ENCODE data around the gene CLDN16. TPM values are rescaled to one million over a fixed set of nuclear protein-coding genes. Genes with fewer than 3 reads are reported as not detected.

Gene CLDN16
- total RNA-seq (2014; rRNA removed; shearing (Covaris generic)) = not detected in 2 replicates

- in situ Hi-C loops (cut with HindIII; ENCODE audit: low sequenced_read_pairs) = no loop called here
- no peak for DNase-seq (ENCODE audit: low spot score)
Measured at GRCh38 chr3:190387578-190388213, at the start of gene CLDN16. Gene CLDN16 (plus strand): TSS chr3:190388163. CDS start chr3:190388330, 167 bp downstream.

- in situ Hi-C loops (cut with HindIII; ENCODE audit: low sequenced_read_pairs) = no loop called here
- DNase-seq (ENCODE audit: low spot score) = no peak
Measured at GRCh38 chr3:190338717-190339116, 49.2 kb upstream of the CLDN16 start.

GRCh38 chr3:190339130-190339529, 48.8 kb upstream of the CLDN16 start:
- in situ Hi-C loops (cut with HindIII; ENCODE audit: low sequenced_read_pairs) = no loop called here
- no peak for DNase-seq (ENCODE audit: low spot score)

DNA sequence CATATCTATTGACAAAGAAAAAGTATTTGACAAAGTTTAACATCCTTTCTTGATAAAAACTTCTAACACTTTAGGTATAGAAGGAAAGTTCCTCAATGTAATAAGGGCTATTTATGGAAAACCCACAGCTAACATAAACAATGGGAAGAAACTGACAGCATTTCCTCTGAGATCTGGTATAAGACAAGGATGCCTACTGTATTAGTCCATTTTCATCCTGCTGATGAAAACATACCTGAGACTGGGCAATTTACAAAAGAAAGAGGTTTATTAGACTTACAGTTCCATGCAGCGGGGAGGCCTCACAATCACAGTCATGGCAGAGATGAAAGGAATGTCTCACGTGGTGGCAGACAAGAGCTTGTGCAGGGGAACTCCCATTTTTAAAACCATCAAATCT, 47.9 kb upstream of the CLDN16 start:
- DNase-seq (ENCODE audit: low spot score) = no peak
- in situ Hi-C loops (cut with HindIII; ENCODE audit: low sequenced_read_pairs) = no loop called here

DNA sequence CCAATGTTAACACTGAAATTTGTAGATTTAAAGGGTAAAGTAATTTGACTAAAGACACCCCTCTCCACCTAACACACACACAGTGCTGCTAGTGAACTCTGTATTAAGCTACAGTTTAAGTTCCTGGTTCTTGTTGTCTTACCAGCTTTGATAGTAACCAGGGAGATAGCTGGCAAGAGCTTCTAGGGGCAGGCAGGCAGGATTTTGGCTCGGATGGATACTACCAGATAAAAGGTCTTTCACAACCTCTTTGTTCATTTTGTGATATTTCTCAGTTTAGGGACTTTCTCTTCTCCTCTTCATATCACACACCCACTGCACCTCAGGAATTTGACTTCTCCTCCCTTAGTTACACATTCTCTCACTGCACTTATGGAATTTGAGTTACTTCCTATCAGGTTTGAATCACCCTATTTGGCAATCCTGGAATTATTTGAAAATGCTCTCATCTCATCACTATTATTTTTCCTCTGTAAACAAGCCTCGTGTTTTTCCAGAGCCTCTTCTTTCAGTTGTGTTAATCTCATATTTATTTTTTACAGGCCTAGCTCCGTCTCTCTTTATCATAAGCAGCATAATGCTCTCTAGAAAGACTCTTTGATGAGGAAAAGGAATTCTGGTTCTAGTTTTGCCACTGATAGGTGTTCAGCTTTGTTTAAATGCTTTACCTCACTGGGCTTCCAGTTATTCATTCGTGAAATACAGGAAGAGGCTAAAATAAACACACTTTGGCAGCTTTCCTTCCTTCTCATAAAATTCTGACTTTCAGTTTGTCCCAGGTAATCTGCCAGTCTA, 42.7 kb upstream of the CLDN16 start:
- no peak for DNase-seq (ENCODE audit: low spot score)

GRCh38 chr3:190345878-190346277, 42.1 kb upstream of the CLDN16 start:
- in situ Hi-C loops (cut with HindIII; ENCODE audit: low sequenced_read_pairs) = no loop called here
- no peak for DNase-seq (ENCODE audit: low spot score)

More for the DNA sequence above, 42.7 kb upstream of the CLDN16 start:
- in situ Hi-C loops (cut with HindIII; ENCODE audit: low sequenced_read_pairs) = no loop called here

DNA sequence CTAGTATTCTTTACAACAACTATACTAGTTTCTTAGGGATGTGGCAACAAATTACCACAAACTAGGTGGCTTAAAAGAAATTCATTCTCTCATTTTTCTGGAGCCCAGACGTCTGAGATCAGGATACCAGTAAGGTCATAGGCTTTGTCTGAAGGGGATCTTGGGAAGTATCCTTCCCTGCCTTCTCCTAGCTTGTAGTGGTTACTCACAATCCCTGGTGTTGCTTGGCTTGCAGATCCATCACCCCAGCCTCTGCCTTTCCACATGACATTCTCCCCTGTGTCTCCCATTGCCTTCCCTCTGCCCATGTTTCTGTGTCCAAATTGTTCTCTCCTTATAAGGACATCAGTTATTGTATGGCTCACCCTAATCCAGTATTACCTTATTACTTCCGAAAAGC, 41.4 kb upstream of the CLDN16 start:
- DNase-seq (ENCODE audit: low spot score) = no peak

GRCh38 chr3:190352861-190353457, 35.0 kb upstream of the CLDN16 start:
- in situ Hi-C loops (cut with HindIII; ENCODE audit: low sequenced_read_pairs) = no loop called here
- DNase-seq (ENCODE audit: low spot score) = no peak

More for the DNA sequence above, 41.4 kb upstream of the CLDN16 start:
- in situ Hi-C loops (cut with HindIII; ENCODE audit: low sequenced_read_pairs) = no loop called here

- in situ Hi-C loops (cut with HindIII; ENCODE audit: low sequenced_read_pairs) = no loop called here
- DNase-seq (ENCODE audit: low spot score) = no peak
Measured at GRCh38 chr3:190356246-190356645, 31.7 kb upstream of the CLDN16 start.

DNA sequence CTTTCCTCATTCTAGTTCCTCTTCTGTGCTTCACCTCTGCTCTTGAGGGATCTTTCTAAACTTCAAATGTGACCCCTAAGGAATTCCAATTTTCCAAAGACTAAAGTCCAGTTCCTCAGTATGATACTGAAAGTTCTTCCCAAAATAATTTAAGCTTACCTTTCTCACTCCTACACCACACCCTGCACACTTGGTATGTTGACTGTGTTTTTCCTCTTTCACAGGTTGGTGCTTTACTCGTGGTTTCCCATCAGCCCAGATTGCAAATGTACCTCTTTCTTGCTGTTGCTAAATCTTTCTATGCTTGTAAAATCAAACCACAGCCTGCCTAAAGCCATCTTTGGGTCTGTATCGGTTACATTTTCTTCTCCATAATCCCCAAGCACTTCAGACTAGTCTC, 30.5 kb upstream of the CLDN16 start:
- in situ Hi-C loops (cut with HindIII; ENCODE audit: low sequenced_read_pairs) = no loop called here
- DNase-seq (ENCODE audit: low spot score) = no peak

GRCh38 chr3:190359813-190360212, 28.1 kb upstream of the CLDN16 start:
- in situ Hi-C loops (cut with HindIII; ENCODE audit: low sequenced_read_pairs) = no loop called here
- no peak for DNase-seq (ENCODE audit: low spot score)

DNA sequence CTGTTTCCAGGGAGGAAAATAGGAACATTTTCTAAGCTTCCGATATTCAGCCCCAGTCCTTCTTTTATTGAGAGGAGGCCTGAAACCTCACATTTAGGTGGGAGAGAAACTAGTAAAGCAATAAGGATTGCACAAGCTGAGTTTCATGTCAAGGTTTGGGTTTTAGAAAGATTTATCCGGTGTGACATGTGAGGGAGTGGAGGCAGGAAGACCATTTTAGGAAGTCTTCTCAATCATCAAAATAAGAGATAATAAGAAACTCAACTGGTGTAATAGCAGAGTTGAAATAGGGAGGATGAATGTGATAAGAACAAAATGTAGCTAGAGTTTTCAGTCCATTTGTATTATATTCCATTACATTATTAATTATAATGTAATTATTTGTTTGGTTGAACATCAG, 27.7 kb upstream of the CLDN16 start:
- no peak for DNase-seq (ENCODE audit: low spot score)

DNA sequence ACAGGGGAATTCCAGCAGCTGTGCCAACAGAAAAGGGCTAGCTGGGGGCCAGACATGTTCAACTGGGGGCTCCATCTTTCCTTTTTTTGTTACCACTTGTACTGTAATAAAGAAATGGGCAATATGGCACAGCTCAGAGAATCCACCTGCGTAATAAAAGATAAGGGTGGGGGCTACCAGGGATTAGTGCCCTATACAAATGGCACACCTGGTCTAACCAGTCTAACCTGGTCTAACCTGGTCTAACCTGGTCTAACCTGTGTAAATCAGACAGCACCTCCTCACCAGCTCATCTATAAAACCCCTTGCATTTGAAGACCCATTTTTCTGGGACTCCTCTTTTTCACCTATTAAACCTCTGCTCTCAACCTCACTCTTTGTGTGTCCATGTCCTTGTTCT, 26.2 kb upstream of the CLDN16 start:
- in situ Hi-C loops (cut with HindIII; ENCODE audit: low sequenced_read_pairs) = no loop called here
- no peak for DNase-seq (ENCODE audit: low spot score)

More for the DNA sequence above, 27.7 kb upstream of the CLDN16 start:
- in situ Hi-C loops (cut with HindIII; ENCODE audit: low sequenced_read_pairs) = no loop called here

DNA sequence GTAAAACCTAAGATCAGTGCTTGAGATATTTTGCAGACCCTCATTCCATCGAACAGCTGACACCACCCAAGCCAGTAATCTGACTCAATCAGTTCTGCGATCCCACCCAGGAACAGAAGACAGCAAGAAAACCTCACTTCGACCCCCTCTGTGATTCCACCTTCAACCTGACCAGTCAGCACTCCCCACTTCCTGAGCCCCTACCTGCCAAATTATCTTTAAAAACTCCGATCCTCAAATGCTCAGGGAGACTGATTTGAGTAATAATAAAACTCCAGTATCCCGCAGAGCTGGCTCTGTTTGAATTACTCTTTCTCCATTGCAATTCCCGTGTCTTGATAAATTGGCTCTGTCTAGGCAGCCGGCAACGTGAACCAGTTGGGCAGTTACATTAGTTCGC, 25.7 kb upstream of the CLDN16 start:
- in situ Hi-C loops (cut with HindIII; ENCODE audit: low sequenced_read_pairs) = no loop called here
- no peak for DNase-seq (ENCODE audit: low spot score)

DNA sequence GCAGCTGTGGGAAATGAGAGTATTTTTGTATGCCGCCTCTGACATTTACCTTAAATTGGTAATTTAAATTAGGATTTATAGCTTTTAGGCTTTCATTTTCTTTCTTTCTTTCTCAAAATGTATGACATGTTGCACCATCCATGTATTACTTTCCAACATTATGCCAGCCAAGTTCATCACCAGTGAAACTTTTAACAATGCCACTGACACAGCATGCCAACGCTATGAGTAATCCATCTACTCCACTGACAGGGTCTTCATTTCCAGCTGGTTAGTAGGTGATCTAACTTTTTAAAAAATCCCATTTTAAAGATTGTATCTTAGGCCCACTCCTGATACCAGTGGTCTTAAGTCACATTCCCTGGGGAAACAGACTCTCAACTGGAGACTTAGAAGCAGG, 21.8 kb upstream of the CLDN16 start:
- DNase-seq (ENCODE audit: low spot score) = no peak
- in situ Hi-C loops (cut with HindIII; ENCODE audit: low sequenced_read_pairs) = no loop called here

- in situ Hi-C loops (cut with HindIII; ENCODE audit: low sequenced_read_pairs) = no loop called here
- no peak for DNase-seq (ENCODE audit: low spot score)
Measured at GRCh38 chr3:190368881-190369280, 19.1 kb upstream of the CLDN16 start.

DNA sequence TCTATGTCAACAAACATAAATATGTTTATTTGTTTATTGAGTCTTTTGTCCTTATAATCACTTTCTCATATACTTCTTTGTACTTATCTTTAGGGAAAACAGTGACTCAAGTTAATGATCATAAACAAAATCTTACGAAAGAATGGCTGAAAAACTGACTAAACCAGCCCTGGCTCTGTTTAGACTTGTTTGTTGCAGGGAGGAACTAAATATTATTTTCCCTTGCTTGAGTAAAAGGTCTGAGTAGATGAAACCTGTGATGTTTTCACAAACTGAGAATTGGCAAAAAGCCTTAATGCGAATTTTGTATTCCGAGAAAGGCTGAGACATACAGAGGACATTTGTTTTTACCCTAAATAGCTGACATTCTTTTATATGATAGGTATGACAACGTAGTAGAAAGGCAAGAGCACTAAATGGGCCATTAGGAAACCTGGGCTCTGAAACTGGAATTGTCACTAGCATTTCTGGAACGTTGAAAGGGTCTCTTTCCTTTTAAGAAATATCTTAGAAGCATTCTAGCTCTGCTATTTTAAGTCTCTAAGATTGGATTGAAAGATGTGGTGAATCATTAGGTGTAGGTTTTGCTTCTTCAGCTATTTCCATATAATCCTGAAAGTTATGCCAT, 18.2 kb upstream of the CLDN16 start:
- in situ Hi-C loops (cut with HindIII; ENCODE audit: low sequenced_read_pairs) = no loop called here
- DNase-seq (ENCODE audit: low spot score) = no peak

GRCh38 chr3:190370369-190370768, 17.6 kb upstream of the CLDN16 start:
- DNase-seq (ENCODE audit: low spot score) = no peak
- in situ Hi-C loops (cut with HindIII; ENCODE audit: low sequenced_read_pairs) = no loop called here

- in situ Hi-C loops (cut with HindIII; ENCODE audit: low sequenced_read_pairs) = no loop called here
- DNase-seq (ENCODE audit: low spot score) = no peak
Measured at GRCh38 chr3:190371152-190371551, 16.8 kb upstream of the CLDN16 start.

DNA sequence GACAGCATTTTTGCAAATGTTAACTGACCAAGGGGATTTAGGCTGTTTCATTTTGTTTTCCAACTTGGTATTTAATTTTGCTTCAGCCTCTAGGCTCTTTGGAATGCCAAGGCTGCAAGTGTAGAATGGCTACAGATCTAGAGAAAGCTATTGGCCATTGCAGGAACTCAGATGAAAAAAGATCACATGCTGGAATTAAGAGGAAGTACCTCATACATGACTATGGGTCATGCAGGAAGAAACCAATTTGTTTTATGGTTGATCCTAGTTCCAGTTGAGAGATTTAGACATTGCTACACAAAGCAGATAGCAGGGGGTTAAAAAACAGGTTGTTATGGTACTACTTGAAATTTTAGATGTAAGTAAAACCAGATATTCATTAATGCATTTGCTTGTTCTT, 12.7 kb upstream of the CLDN16 start:
- in situ Hi-C loops (cut with HindIII; ENCODE audit: low sequenced_read_pairs) = no loop called here
- DNase-seq (ENCODE audit: low spot score) = no peak

Measured in G401 (cell line).